ENCODE measurements around the gene PAEP. TPM values are rescaled to one million over a fixed set of nuclear protein-coding genes. Genes with fewer than 3 reads are reported as not detected.

PAEP gene
- total and polyA plus RNA-seq, 7 donors, result not detected

DNA sequence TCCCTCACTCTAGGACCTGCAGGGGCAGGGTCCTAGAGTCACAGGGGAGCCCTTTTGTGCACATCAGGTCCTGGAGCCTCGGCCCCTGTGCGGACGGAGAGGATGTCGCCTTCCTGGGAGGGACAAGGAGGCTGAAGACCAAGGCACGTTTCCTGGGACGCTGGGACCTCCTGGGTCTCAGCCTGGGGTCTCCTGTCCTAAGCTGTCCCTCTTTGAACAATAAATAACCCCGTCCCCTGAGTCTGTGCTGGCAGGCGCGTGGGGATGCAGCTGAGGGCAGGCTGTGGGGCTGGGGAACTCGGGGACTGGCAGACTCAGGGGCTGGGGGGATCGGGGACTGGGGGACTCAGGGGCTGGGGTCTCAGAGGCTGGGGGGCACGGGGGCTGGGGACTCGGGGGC is 31.1 kb downstream of the PAEP start:
- DNase-seq, result no peak
- H3K27me3 ChIP-seq, result peaks cover 0 to 11% (median 8%) of the 10 kb centered on the region in 3 donors
- no peaks in the 10 kb centered on the region for H3K4me1 ChIP-seq
- WGBS, 2 donors, result 78 to 86% methylated on average over 13 of the region's 13 CpGs
- TF ChIP-seq CTCF (IDR thresholded peaks at IDR 0.05) (no peak), POLR2AphosphoS5 (IDR thresholded peaks at IDR 0.05) (no peak), POLR2A (IDR thresholded peaks at IDR 0.05) (no peak), EP300 (IDR thresholded peaks at IDR 0.05) (no peak)
- peaks cover 0 to 3% (median 1%) of the 10 kb centered on the region in 4 donors for H3K9me3 ChIP-seq
- intact Hi-C loops (cut with DNase I), result no loop called here
- H3K36me3 ChIP-seq, result no peaks in the 10 kb centered on the region
- H3K4me3 ChIP-seq, result no peak overlapping the region
- no peak overlapping the region for H3K27ac ChIP-seq

DNA sequence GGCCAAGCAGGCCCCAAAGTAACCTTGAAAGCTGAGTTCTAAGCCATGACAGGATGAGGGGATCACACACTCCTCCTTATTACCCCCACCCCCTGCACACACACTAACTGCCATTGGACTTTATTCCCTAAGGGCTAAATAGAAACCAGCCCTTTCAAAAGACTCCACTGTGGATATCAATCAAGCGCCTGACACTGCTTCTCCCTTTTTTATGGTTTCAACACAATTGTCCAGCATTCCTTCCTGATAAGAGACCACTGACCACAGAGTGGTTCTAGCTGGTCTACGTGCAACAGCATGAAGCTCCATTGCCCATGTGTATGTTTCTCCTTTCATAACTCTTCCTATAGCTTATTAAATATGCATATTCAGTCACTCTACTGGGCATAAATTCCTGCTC is 34.7 kb downstream of the PAEP start:
- WGBS, 2 donors, result 28 to 41% methylated on average over 2 of the region's 2 CpGs
- intact Hi-C loops (cut with DNase I), result no loop called here
- H3K4me3 ChIP-seq, result no peak overlapping the region
- no peak overlapping the region for H3K27ac ChIP-seq
- no peak for DNase-seq
- H3K4me1 ChIP-seq, result no peaks in the 10 kb centered on the region
- peaks cover 0 to 3% (median 1%) of the 10 kb centered on the region in 4 donors for H3K9me3 ChIP-seq
- peaks cover 0 to 27% (median under 1%) of the 10 kb centered on the region in 3 donors for H3K27me3 ChIP-seq
- TF ChIP-seq CTCF (IDR thresholded peaks at IDR 0.05) (no peak), POLR2AphosphoS5 (IDR thresholded peaks at IDR 0.05) (no peak), POLR2A (IDR thresholded peaks at IDR 0.05) (no peak), EP300 (IDR thresholded peaks at IDR 0.05) (no peak)
- H3K36me3 ChIP-seq, result no peaks in the 10 kb centered on the region

DNA sequence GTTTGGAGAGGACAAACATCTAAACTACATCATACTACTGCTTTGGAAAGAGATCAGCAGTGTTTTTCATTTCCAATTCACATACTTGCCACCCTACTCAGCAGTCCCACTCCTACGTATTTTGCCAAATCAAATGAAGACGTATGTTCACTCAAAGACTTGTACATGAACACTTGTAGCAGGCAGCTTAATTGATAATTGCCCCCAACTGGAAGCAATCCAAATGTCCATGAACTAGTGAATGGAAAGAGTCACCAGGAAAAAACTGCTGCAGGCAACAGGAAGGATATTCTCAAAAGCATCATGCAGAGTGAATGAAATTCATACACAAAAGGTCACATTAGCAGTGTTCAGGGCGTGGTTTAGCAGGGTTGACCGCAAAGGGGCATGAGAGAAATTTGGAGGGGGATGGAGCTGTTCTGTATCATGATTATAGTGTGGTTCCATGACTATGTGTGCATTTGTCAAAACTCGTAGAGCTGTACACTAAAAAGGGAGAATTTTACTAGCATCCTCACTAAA is 38.8 kb downstream of the PAEP start:
- Histone ChIP-seq H3K4me1 (no peaks in the 10 kb centered on the region), H3K27ac (no peak overlapping the region), H3K27me3 (peaks cover 0 to 64% (median 21%) of the 10 kb centered on the region in 3 donors), H3K36me3 (no peaks in the 10 kb centered on the region), H3K4me3 (no peak overlapping the region), H3K9me3 (peaks cover 0 to 2% (median 0%) of the 10 kb centered on the region in 4 donors)
- DNase-seq, result no peak
- WGBS, 2 donors, result 63 to 70% methylated on average over 5 of the region's 5 CpGs
- intact Hi-C loops (cut with DNase I), result no loop called here
- TF ChIP-seq EP300 (IDR thresholded peaks at IDR 0.05) (no peak), POLR2AphosphoS5 (IDR thresholded peaks at IDR 0.05) (no peak), POLR2A (IDR thresholded peaks at IDR 0.05) (no peak), CTCF (IDR thresholded peaks at IDR 0.05) (no peak)

GRCh38 chr9:135601988-135602387 is 40.4 kb downstream of the PAEP start:
- intact Hi-C loops (cut with DNase I), result no loop called here
- Histone ChIP-seq H3K4me3 (no peak overlapping the region), H3K4me1 (no peaks in the 10 kb centered on the region), H3K36me3 (no peaks in the 10 kb centered on the region), H3K9me3 (no peaks in the 10 kb centered on the region), H3K27me3 (peaks cover 0 to 64% (median 21%) of the 10 kb centered on the region in 3 donors), H3K27ac (no peak overlapping the region)
- WGBS, 2 donors, result 81 to 86% methylated on average over 8 of the region's 8 CpGs
- no peak for TF ChIP-seq POLR2AphosphoS5 (IDR thresholded peaks at IDR 0.05)
- TF ChIP-seq POLR2A (IDR thresholded peaks at IDR 0.05), result no peak
- no peak for TF ChIP-seq CTCF (IDR thresholded peaks at IDR 0.05)
- no peak for DNase-seq
